Mesenchymal stem cell (in vitro differentiated cells and primary cell): Measurements from ENCODE around the gene TRAF3.
A peak's percentile ranks its signal among the peaks of the same experiment; 100 is the strongest.

Source experiments
- DNase-seq: peaks from one replicate; pipeline ENCODE4 v3.0.0-alpha.2; 2013
- H2AFZ ChIP-seq: one replicate; pipeline ENCODE4 v1.6.1; 2013; ENCODE audit warnings: low read depth, mild to moderate bottlenecking, control low read depth, inconsistent platforms, low read length, moderate library complexity
- H2AK5ac ChIP-seq: 2 replicates; pipeline ENCODE4 v1.6.1; 2013; ENCODE audit warnings: low read length, moderate library complexity, mild to moderate bottlenecking, inconsistent platforms; ENCODE audit not compliant: severe bottlenecking
- H2BK120ac ChIP-seq: one replicate; pipeline ENCODE4 v1.6.1; 2013; ENCODE audit warnings: low read depth, mild to moderate bottlenecking, inconsistent platforms, low read length, moderate library complexity
- H2BK12ac ChIP-seq, 2 experiments: one replicate each; pipeline ENCODE4 v1.6.1; 2013; ENCODE audit warnings: inconsistent platforms in 2 of 2, low read length in 2 of 2, mild to moderate bottlenecking in 2 of 2, moderate library complexity in 2 of 2, control low read depth in 1 of 2
- H2BK15ac ChIP-seq: one replicate; pipeline ENCODE4 v1.6.1; 2013; ENCODE audit warnings: mild to moderate bottlenecking, low read depth, inconsistent platforms; ENCODE audit not compliant: poor library complexity, severe bottlenecking
- H2BK5ac ChIP-seq: 2 replicates; pipeline ENCODE4 v1.6.1; 2013; ENCODE audit warnings: low read depth, mild to moderate bottlenecking, low read length, control low read depth, inconsistent platforms; ENCODE audit not compliant: poor library complexity, severe bottlenecking
- H3K14ac ChIP-seq, 2 experiments: one replicate each; pipeline ENCODE4 v1.6.1; 2013; ENCODE audit warnings: inconsistent platforms in 2 of 2, low read length in 2 of 2, control low read depth in 1 of 2, mild to moderate bottlenecking in 1 of 2, moderate library complexity in 1 of 2
- H3K18ac ChIP-seq, 2 experiments: one replicate each; pipeline ENCODE4 v1.6.1; 2013; ENCODE audit warnings: inconsistent platforms in 2 of 2, low read length in 2 of 2, control low read depth in 1 of 2, low read depth in 1 of 2, mild to moderate bottlenecking in 1 of 2
- H3K23ac ChIP-seq, 2 experiments: one replicate each; pipeline ENCODE4 v1.6.1; 2013; ENCODE audit warnings: inconsistent platforms in 2 of 2, low read length in 2 of 2, mild to moderate bottlenecking in 2 of 2, moderate library complexity in 2 of 2, control low read depth in 1 of 2
- H3K27ac ChIP-seq: 2 replicates; pipeline ENCODE4 v1.5.1; 2013; ENCODE audit warnings: mild to moderate bottlenecking, moderate library complexity, low read length, control low read depth, inconsistent platforms; ENCODE audit not compliant: poor library complexity, severe bottlenecking
- H3K27me3 ChIP-seq, 2 experiments: 2 replicates each; pipeline versions ENCODE4 v1.6.1 to v1.7.0; 2013; ENCODE audit warnings: low read length in 2 of 2, mild to moderate bottlenecking in 2 of 2, moderate library complexity in 2 of 2, control low read depth in 1 of 2, inconsistent platforms in 1 of 2; ENCODE audit not compliant: control insufficient read depth in 1 of 2, insufficient read depth in 1 of 2
- H3K36me3 ChIP-seq, 2 experiments: 2 replicates each; pipeline versions ENCODE4 v1.6.1 to v1.7.0; 2013; ENCODE audit warnings: low read length in 2 of 2, control low read depth in 1 of 2, inconsistent platforms in 1 of 2, low read depth in 1 of 2, mild to moderate bottlenecking in 1 of 2; ENCODE audit not compliant: insufficient read depth in 2 of 2, control insufficient read depth in 1 of 2
- H3K4ac ChIP-seq, 2 experiments: one replicate each; pipeline ENCODE4 v1.6.1; 2013; ENCODE audit warnings: inconsistent platforms in 2 of 2, low read length in 2 of 2, mild to moderate bottlenecking in 2 of 2, moderate library complexity in 2 of 2, control low read depth in 1 of 2, low read depth in 1 of 2
- H3K4me1 ChIP-seq: 2 replicates; pipeline ENCODE4 v1.6.1; 2013; ENCODE audit warnings: low read depth, low read length, control low read depth; ENCODE audit not compliant: control insufficient read depth, insufficient read depth
- H3K4me2 ChIP-seq: 2 replicates; pipeline ENCODE4 v1.6.1; 2013; ENCODE audit warnings: low read length, mild to moderate bottlenecking, inconsistent platforms; ENCODE audit not compliant: poor library complexity, severe bottlenecking
- H3K4me3 ChIP-seq, 2 experiments: 2 replicates each; pipeline versions ENCODE4 v1.5.1 to v1.7.0; 2013; ENCODE audit warnings: low read length in 2 of 2, mild to moderate bottlenecking in 2 of 2, control low read depth in 1 of 2, low read depth in 1 of 2; ENCODE audit not compliant: insufficient read depth in 1 of 2
- H3K79me1 ChIP-seq: replicated peaks from 2 replicates; pipeline ENCODE4 v1.6.1; 2013; ENCODE audit warnings: mild to moderate bottlenecking, control low read depth, low read length, inconsistent platforms; ENCODE audit not compliant: poor library complexity, severe bottlenecking
- H3K9ac ChIP-seq: 2 replicates; pipeline ENCODE4 v1.7.0; 2013; ENCODE audit warnings: mild to moderate bottlenecking, low read length, moderate library complexity
- H3K9me3 ChIP-seq: 2 replicates; pipeline ENCODE4 v1.7.0; 2013; ENCODE audit warnings: mild to moderate bottlenecking, low read length; ENCODE audit not compliant: control insufficient read depth
- H4K8ac ChIP-seq: one replicate; pipeline ENCODE4 v1.6.1; 2013; ENCODE audit warnings: inconsistent platforms, mild to moderate bottlenecking, low read length, moderate library complexity
- H4K91ac ChIP-seq: one replicate; pipeline ENCODE4 v1.6.1; 2013; ENCODE audit warnings: mild to moderate bottlenecking, low read length, inconsistent platforms
- WGBS: methylation state at CpG from one replicate; pipeline ENCODE4 v1.1.7; 2013; ENCODE audit warnings: mixed read lengths; 5-methylcytosine and 5-hydroxymethylcytosine counted together

The TRAF3 gene

GRCh38 chr14:102913341-102914211 lies 136.3 kb downstream of the TRAF3 start:
- H3K27me3 ChIP-seq: peaks cover 2 to 4% of the 10 kb centered on the region in 2 experiments
- H2BK120ac ChIP-seq: no peak overlapping the region
- H2BK12ac ChIP-seq: no peak overlapping the region
- H2AK5ac ChIP-seq: no peak overlapping the region
- H3K4me2 ChIP-seq: no peak overlapping the region
- H3K4me3 ChIP-seq: no peak overlapping the region
- peaks cover 0 to 34% of the 10 kb centered on the region in 2 experiments for H3K36me3 ChIP-seq
- peak overlapping the region; percentile 12 for H4K8ac ChIP-seq
- H3K79me1 ChIP-seq: no peaks in the 10 kb centered on the region
- no peaks in the 10 kb centered on the region for H3K9me3 ChIP-seq
- 92% methylated on average over 26 of the region's 28 CpGs for WGBS
- DNase-seq: no peak
- no peak overlapping the region for H3K4ac ChIP-seq
- H3K14ac ChIP-seq: no peak overlapping the region
- H4K91ac ChIP-seq: no peak overlapping the region
- H2BK5ac ChIP-seq: no peak overlapping the region
- H2AFZ ChIP-seq: no peak overlapping the region
- no peak overlapping the region for H3K23ac ChIP-seq
- no peak overlapping the region for H3K27ac ChIP-seq
- H3K9ac ChIP-seq: no peak overlapping the region
- no peak overlapping the region for H2BK15ac ChIP-seq
- peaks cover 2% of the 10 kb centered on the region for H3K4me1 ChIP-seq
- H3K18ac ChIP-seq: no peak overlapping the region

GRCh38 chr14:102914474-102915291 lies 137.4 kb downstream of the TRAF3 start:
- no peak overlapping the region for H3K14ac ChIP-seq
- no peak overlapping the region for H3K4me3 ChIP-seq
- WGBS: 93% methylated on average over 26 of the region's 26 CpGs
- no peak overlapping the region for H2AFZ ChIP-seq
- no peaks in the 10 kb centered on the region for H3K9me3 ChIP-seq
- H3K27me3 ChIP-seq: peaks cover 3 to 4% of the 10 kb centered on the region in 2 experiments
- H3K4me1 ChIP-seq: peaks cover 2% of the 10 kb centered on the region
- H2BK12ac ChIP-seq: no peak overlapping the region
- no peak overlapping the region for H2BK120ac ChIP-seq
- no peak overlapping the region for H3K4ac ChIP-seq
- H3K27ac ChIP-seq: no peak overlapping the region
- no peak overlapping the region for H4K8ac ChIP-seq
- H4K91ac ChIP-seq: no peak overlapping the region
- no peak overlapping the region for H2BK15ac ChIP-seq
- no peak overlapping the region for H3K4me2 ChIP-seq
- H3K9ac ChIP-seq: no peak overlapping the region
- H3K79me1 ChIP-seq: no peaks in the 10 kb centered on the region
- no peak for DNase-seq
- no peak overlapping the region for H2AK5ac ChIP-seq
- H3K23ac ChIP-seq: no peak overlapping the region
- peaks cover 0 to 23% of the 10 kb centered on the region in 2 experiments for H3K36me3 ChIP-seq
- no peak overlapping the region for H3K18ac ChIP-seq
- H2BK5ac ChIP-seq: no peak overlapping the region

GRCh38 chr14:102915292-102916110 lies 138.3 kb downstream of the TRAF3 start:
- Histone ChIP-seq H3K79me1 (no peaks in the 10 kb centered on the region), H3K9ac (no peak overlapping the region), H3K9me3 (peaks cover 5% of the 10 kb centered on the region), H2AK5ac (no peak overlapping the region), H3K18ac (no peak overlapping the region), H3K4me1 (peaks cover 2% of the 10 kb centered on the region), H3K23ac (no peak overlapping the region), H2BK5ac (no peak overlapping the region), H4K8ac (no peak overlapping the region), H3K27me3 (peaks cover 3 to 11% of the 10 kb centered on the region in 2 experiments), H3K4ac (no peak overlapping the region), H2AFZ (no peak overlapping the region), H4K91ac (no peak overlapping the region), H2BK120ac (no peak overlapping the region), H3K27ac (no peak overlapping the region), H3K4me2 (no peak overlapping the region), H3K36me3 (peaks cover 0 to 20% of the 10 kb centered on the region in 2 experiments), H3K14ac (no peak overlapping the region), H2BK15ac (no peak overlapping the region), H3K4me3 (no peak overlapping the region), H2BK12ac (no peak overlapping the region)
- 87% methylated on average over 12 of the region's 19 CpGs for WGBS
- DNase-seq: no peak
